ENCODE data around the gene DYNLRB2.

DNA sequence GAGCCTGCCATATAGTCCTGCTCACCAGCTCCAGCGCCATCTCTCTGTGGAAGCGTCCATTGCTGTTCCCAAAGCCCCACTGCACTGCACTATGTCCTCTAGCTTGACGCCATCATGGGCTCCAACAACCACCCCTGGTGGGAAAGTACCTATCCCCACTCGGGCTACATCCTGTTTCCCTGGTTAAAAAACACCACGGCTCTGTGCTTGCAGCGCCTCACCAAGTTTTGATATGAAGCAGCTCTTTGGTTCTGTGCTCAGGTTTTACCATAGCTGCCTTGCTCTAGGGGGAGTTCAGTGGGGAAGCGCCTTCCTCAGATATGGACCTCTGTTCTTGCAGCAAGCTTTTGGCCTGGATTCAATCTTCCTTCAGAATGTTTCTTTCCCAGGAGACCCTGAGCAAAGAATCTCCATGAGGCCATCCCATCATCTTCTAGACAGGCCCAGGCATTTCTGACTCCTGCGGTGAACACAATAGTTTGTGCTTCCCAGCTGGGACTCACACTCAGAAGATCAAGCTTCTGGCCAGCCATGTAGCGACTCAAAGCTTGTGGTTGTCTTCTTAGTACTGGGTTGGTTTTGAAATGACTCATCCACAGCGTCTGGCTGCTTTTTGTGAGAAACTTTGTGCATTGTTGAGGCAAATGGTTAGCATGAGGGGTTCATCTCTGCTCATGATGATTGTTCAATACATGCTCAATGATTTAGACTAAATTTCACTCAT is 39.5 kb downstream of the DYNLRB2 start:
- TF ChIP-seq CTCF (IDR thresholded peaks at IDR 0.05) = no peak
- TF ChIP-seq POLR2A (IDR thresholded peaks at IDR 0.05) = no peak
